IMR-90 (cell line): ENCODE measurements around the gene EPS15. TPM values are rescaled to one million over a fixed set of nuclear protein-coding genes. Genes with fewer than 3 reads are reported as not detected.

Source experiments
- ATAC-seq: fragments of 200-7000 bp; cut with Tn5 transposase; 2 replicates; pipeline ENCODE4 v1.9.1; 2020; ENCODE audit warnings: low read depth, mild to moderate bottlenecking, moderate library complexity
- BruUV-seq: library from RNA; stranded (reverse); fragments of 400-500 nt; replicated peaks from 2 replicates; lab custom pipeline; 2021; lab: Mats Ljungman, UMichigan
- CTCF ChIA-PET: fragments of 300-600 bp; formaldehyde crosslinking; extraction: SDS; loops from one replicate; lab custom pipeline; 2021; ENCODE audit warnings: antibody characterized with exemption; lab: Yijun Ruan, JAX
- POLR2A ChIA-PET: fragments of 300-600 bp; sonication (Branson Sonifier 250); formaldehyde crosslinking; loops from one replicate; lab custom pipeline; 2022; ENCODE audit warnings: antibody characterized with exemption; ENCODE audit not compliant: unreplicated experiment; lab: Charles Lee
- DNase-seq: peaks from one replicate; pipeline ENCODE4 v3.0.0; 2013
- H2AFZ ChIP-seq: replicated peaks from 2 replicates; pipeline ENCODE3; 2013; ENCODE audit warnings: low read length, mild to moderate bottlenecking; ENCODE audit not compliant: poor library complexity
- H2AK5ac ChIP-seq: 2 replicates; pipeline ENCODE4 v1.6.1; 2013; ENCODE audit warnings: low read depth, low read length, inconsistent platforms
- H2AK9ac ChIP-seq: replicated peaks from 2 replicates; pipeline ENCODE3; 2013; ENCODE audit warnings: mild to moderate bottlenecking, low read depth, low read length, moderate library complexity; ENCODE audit not compliant: poor library complexity
- H2BK120ac ChIP-seq: 2 replicates; pipeline ENCODE4 v1.6.1; 2013; ENCODE audit warnings: low read depth, low read length, inconsistent platforms
- H2BK15ac ChIP-seq: 3 replicates; pipeline ENCODE4 v1.6.1; 2013; ENCODE audit warnings: low read depth, low read length, inconsistent platforms
- H2BK20ac ChIP-seq: 2 replicates; pipeline ENCODE4 v1.6.1; 2013; ENCODE audit warnings: low read depth, mild to moderate bottlenecking, inconsistent platforms, low read length, moderate library complexity
- H2BK5ac ChIP-seq: 2 replicates; pipeline ENCODE4 v1.6.1; 2013; ENCODE audit warnings: mild to moderate bottlenecking, low read depth, low read length, inconsistent platforms; ENCODE audit not compliant: poor library complexity, severe bottlenecking
- H3K14ac ChIP-seq: replicated peaks from 2 replicates; pipeline ENCODE4 v1.6.1; 2013; ENCODE audit warnings: low read depth, low read length, inconsistent platforms
- H3K18ac ChIP-seq: 2 replicates; pipeline ENCODE4 v1.6.1; 2013; ENCODE audit warnings: low read depth, low read length, control low read depth
- H3K23ac ChIP-seq: 2 replicates; pipeline ENCODE4 v1.6.1; 2013; ENCODE audit warnings: low read depth, low read length, inconsistent platforms
- H3K27ac ChIP-seq: 2 replicates; pipeline ENCODE4 v1.5.1; 2013; ENCODE audit warnings: mild to moderate bottlenecking, control low read depth, low read length; ENCODE audit not compliant: insufficient read depth
- H3K27me3 ChIP-seq: 2 replicates; pipeline ENCODE4 v1.6.1; 2013; ENCODE audit warnings: low read length; ENCODE audit not compliant: control insufficient read depth, insufficient read depth
- H3K36me3 ChIP-seq: 2 replicates; pipeline ENCODE4 v1.6.1; 2013; ENCODE audit warnings: low read length, mixed read lengths; ENCODE audit not compliant: control insufficient read depth, insufficient read depth
- H3K4ac ChIP-seq: 2 replicates; pipeline ENCODE4 v1.6.1; 2013; ENCODE audit warnings: low read depth, low read length, inconsistent platforms
- H3K4me1 ChIP-seq: 2 replicates; pipeline ENCODE4 v1.6.1; 2013; ENCODE audit warnings: low read length, mixed read lengths; ENCODE audit not compliant: control insufficient read depth, insufficient read depth
- H3K4me2 ChIP-seq: 2 replicates; pipeline ENCODE4 v1.6.1; 2013; ENCODE audit warnings: low read depth, mild to moderate bottlenecking, control low read depth, low read length, moderate library complexity
- H3K4me3 ChIP-seq: 2 replicates; pipeline ENCODE4 v1.5.1; 2013; ENCODE audit warnings: low read depth, mild to moderate bottlenecking, control low read depth, low read length, moderate library complexity; ENCODE audit not compliant: insufficient read depth
- H3K56ac ChIP-seq: 2 replicates; pipeline ENCODE4 v1.6.1; 2013; ENCODE audit warnings: low read length, inconsistent platforms; ENCODE audit not compliant: insufficient read depth; ENCODE audit errors: extremely low read depth
- H3K79me1 ChIP-seq, 2 experiments: 2 replicates each; pipeline ENCODE4 v1.6.1; 2013; ENCODE audit warnings: low read length in 2 of 2, inconsistent platforms in 1 of 2, low read depth in 1 of 2
- H3K9ac ChIP-seq: 2 replicates; pipeline ENCODE4 v1.6.1; 2013; ENCODE audit warnings: low read depth, low read length, control low read depth
- H3K9me1 ChIP-seq: 2 replicates; pipeline ENCODE4 v1.6.1; 2013; ENCODE audit warnings: low read length, inconsistent platforms; ENCODE audit not compliant: insufficient read depth
- H3K9me3 ChIP-seq: 2 replicates; pipeline ENCODE4 v1.6.1; 2013; ENCODE audit warnings: low read length; ENCODE audit not compliant: control insufficient read depth, insufficient read depth
- H4K20me1 ChIP-seq: 2 replicates; pipeline ENCODE4 v1.6.1; 2013; ENCODE audit warnings: low read length, inconsistent platforms; ENCODE audit not compliant: insufficient read depth
- H4K5ac ChIP-seq: 2 replicates; pipeline ENCODE4 v1.6.1; 2013; ENCODE audit warnings: mild to moderate bottlenecking, low read depth, low read length, control low read depth
- H4K8ac ChIP-seq, 2 experiments: 2 replicates each; pipeline ENCODE4 v1.6.1; 2013; ENCODE audit warnings: low read depth in 2 of 2, low read length in 2 of 2, control low read depth in 1 of 2, inconsistent platforms in 1 of 2
- H4K91ac ChIP-seq: 2 replicates; pipeline ENCODE4 v1.6.1; 2013; ENCODE audit warnings: low read depth, low read length, inconsistent platforms; ENCODE audit not compliant: insufficient read depth
- CEBPB ChIP-seq: IDR thresholded peaks from 2 replicates; pipeline ENCODE4 v1.6.1; 2012; ENCODE audit warnings: low read depth, low read length, improper control_type of control experiment
- MAFK ChIP-seq: IDR thresholded peaks from 2 replicates; pipeline ENCODE4 v1.6.1; 2012; ENCODE audit warnings: low read depth, low read length, improper control_type of control experiment
- POLR2A ChIP-seq: IDR thresholded peaks from 2 replicates; pipeline ENCODE4 v1.6.1; 2012; ENCODE audit warnings: mild to moderate bottlenecking, low read depth, low read length
- RFX5 ChIP-seq: IDR thresholded peaks from 2 replicates; pipeline ENCODE4 v1.8.0; 2012; ENCODE audit warnings: low read depth, mild to moderate bottlenecking, low read length, moderate library complexity
- WGBS, 2 experiments: methylation state at CpG; one replicate each; pipeline versions ENCODE4 v1.1.5 to v1.1.7; 2013; ENCODE audit warnings: missing lambda C conversion rate in 2 of 2; ENCODE audit not compliant: insufficient read length in 1 of 2; ENCODE audit errors: extremely low coverage in 2 of 2; 5-methylcytosine and 5-hydroxymethylcytosine counted together
- dilution Hi-C: fragments of 300-500 bp; cut with HindIII; formaldehyde crosslinking; loops from one replicate; pipeline ENCODE4 v1.14.3; 2018; ENCODE audit warnings: low sequenced_read_pairs; ENCODE audit not compliant: unreplicated experiment
- in situ Hi-C: fragments of 300-500 bp; cut with MboI; formaldehyde crosslinking; loops from 3 replicates; pipeline ENCODE4 v1.14.3; 2019; ENCODE audit warnings: low sequenced_read_pairs, inconsistent platforms, mixed read lengths
- intact Hi-C: fragments of 100-400 bp; cut with micrococcal nuclease; formaldehyde crosslinking; loops from 2 replicates; pipeline ENCODE4 v1.10.0; 2022
- polyA plus RNA-seq, 3 experiments: library from polyadenylated mRNA; depleted of rRNA; stranded (reverse); fragments of >200 nt; gene quantifications; 2 replicates each; pipeline ENCODE4 v1.2.3, GENCODE V29; 2012; ENCODE audit warnings: low replicate concordance in 1 of 3
- total RNA-seq: library from RNA; depleted of rRNA; stranded (reverse); fragments of >200 nt; gene quantifications from 2 replicates; pipeline ENCODE4 v1.2.3, GENCODE V29; 2012

The EPS15 gene
- total and polyA plus RNA-seq, 2 of the 4 experiments (the other 2 are of a cell fraction) = 17.6 to 38.0 TPM

GRCh38 chr1:51453010-51453409, 66.1 kb downstream of the EPS15 start:
- Histone ChIP-seq H3K36me3 (peaks cover 3% of the 10 kb centered on the region; the same call in 1 of the 2 replicates), H2BK120ac (no peak overlapping the region), H2BK5ac (no peak overlapping the region), H3K4me2 (no peak overlapping the region), H2BK15ac (no peak overlapping the region), H2AFZ (no peak overlapping the region), H4K91ac (no peak overlapping the region), H3K9me3 (no peaks in the 10 kb centered on the region), H4K5ac (no peak overlapping the region), H3K27ac (no peak overlapping the region), H3K56ac (no peak overlapping the region), H3K79me1 (peaks cover 0 to 6% of the 10 kb centered on the region in 2 experiments; a peak in 2 of 4 replicates), H3K9me1 (no peaks in the 10 kb centered on the region), H3K18ac (no peak overlapping the region), H3K4me3 (no peak overlapping the region), H3K27me3 (no peaks in the 10 kb centered on the region), H2BK20ac (no peak overlapping the region), H3K9ac (no peak overlapping the region), H3K14ac (no peak overlapping the region), H3K4ac (no peak overlapping the region), H3K4me1 (no peaks in the 10 kb centered on the region), H2AK5ac (no peak overlapping the region), H2AK9ac (no peak overlapping the region), H4K20me1 (no peaks in the 10 kb centered on the region), H4K8ac (no peak overlapping the region; a peak in 1 of 4 replicates), H3K23ac (no peak overlapping the region)
- CTCF ChIA-PET = interaction anchor here (0.8 to 1.0 kb wide), 2 partner anchors 13 to 40 kb away, joined by 3 read pairs; no protein-coding TSS in a partner anchor
- TF ChIP-seq CEBPB (no peak), MAFK (no peak), POLR2A (no peak), RFX5 (no peak)
- no TSS peak for BruUV-seq
- WGBS, 2 experiments = no CpG with 5 or more reads among the region's 2 CpGs
- POLR2A ChIA-PET = no interaction called here
- dilution Hi-C loops = no loop called here
- in situ Hi-C loops = no loop called here
- intact Hi-C loops = no loop called here
- DNase-seq (no peak), ATAC-seq (no peak)
